Endometrium (tissue), 2 donors: ENCODE results near the gene TRMT11.
"Not testable (repeated sequence)": the region's sequence is repeated elsewhere in the genome, so short reads cannot be mapped to it uniquely, and the experiment has no call there.

Experiments used
- FAIRE-seq: peaks from 2 replicates; lab custom pipeline; 2012; peaks lifted over from hg19 to GRCh38; lab: Jason Lieb, UNC
- donor health status: control.
- donor health status: control.

Gene TRMT11

GRCh38 chr6:125994670-125995488, 8.5 kb downstream of the TRMT11 start:
- FAIRE-seq: no peak

- FAIRE-seq: peak; percentile 46
Observed at GRCh38 chr6:125995972-125996580, 9.7 kb downstream of the TRMT11 start.

- no peak for FAIRE-seq
Observed at GRCh38 chr6:126002755-126003679, 16.7 kb downstream of the TRMT11 start.

GRCh38 chr6:126007800-126008199, 21.5 kb downstream of the TRMT11 start:
- no peak for FAIRE-seq

GRCh38 chr6:126010040-126010439, 23.7 kb downstream of the TRMT11 start:
- no peak for FAIRE-seq

GRCh38 chr6:126015863-126016262, 29.5 kb downstream of the TRMT11 start:
- FAIRE-seq: no peak

GRCh38 chr6:126016591-126016990, 30.3 kb downstream of the TRMT11 start:
- no peak for FAIRE-seq

GRCh38 chr6:126017668-126018067, 31.3 kb downstream of the TRMT11 start:
- FAIRE-seq: no peak

GRCh38 chr6:126020305-126021050, 34.1 kb downstream of the TRMT11 start:
- no peak for FAIRE-seq

GRCh38 chr6:126023474-126023873, 37.1 kb downstream of the TRMT11 start:
- FAIRE-seq: not testable (repeated sequence)

GRCh38 chr6:126026001-126026400, 39.7 kb downstream of the TRMT11 start:
- no peak for FAIRE-seq

- no peak for FAIRE-seq
Observed at GRCh38 chr6:126027601-126028000, 41.3 kb downstream of the TRMT11 start.

- no peak for FAIRE-seq
Observed at GRCh38 chr6:126030045-126030444, 43.7 kb downstream of the TRMT11 start.

- peak; percentile 85 for FAIRE-seq
Observed at GRCh38 chr6:126033696-126034095, 47.4 kb downstream of the TRMT11 start.

GRCh38 chr6:126034656-126035055, 48.3 kb downstream of the TRMT11 start:
- no peak for FAIRE-seq

- FAIRE-seq: no peak
Observed at GRCh38 chr6:126035764-126036163, 49.4 kb downstream of the TRMT11 start.

- no peak for FAIRE-seq
Observed at GRCh38 chr6:126038234-126038633, 51.9 kb downstream of the TRMT11 start.

- no peak for FAIRE-seq
Observed at GRCh38 chr6:126039284-126039683, 52.9 kb downstream of the TRMT11 start.

- FAIRE-seq: no peak
Observed at GRCh38 chr6:126040394-126040793, 54.1 kb downstream of the TRMT11 start.

GRCh38 chr6:126040826-126041225, 54.5 kb downstream of the TRMT11 start:
- FAIRE-seq: peak; percentile 80

- FAIRE-seq: peak; percentile 63
Observed at GRCh38 chr6:126041516-126041915, 55.2 kb downstream of the TRMT11 start.

GRCh38 chr6:126042001-126042419, 55.7 kb downstream of the TRMT11 start:
- FAIRE-seq: no peak
